GM19467 (cell line): ENCODE measurements around the gene GPX4.

ENCODE experiments used
- ATAC-seq: cut with Tn5 transposase; IDR thresholded peaks from one replicate; pipeline ENCODE4 v1.9.1; 2021; ENCODE audit warnings: mild to moderate bottlenecking, moderate library complexity; ENCODE audit not compliant: unreplicated experiment

The GPX4 gene

DNA sequence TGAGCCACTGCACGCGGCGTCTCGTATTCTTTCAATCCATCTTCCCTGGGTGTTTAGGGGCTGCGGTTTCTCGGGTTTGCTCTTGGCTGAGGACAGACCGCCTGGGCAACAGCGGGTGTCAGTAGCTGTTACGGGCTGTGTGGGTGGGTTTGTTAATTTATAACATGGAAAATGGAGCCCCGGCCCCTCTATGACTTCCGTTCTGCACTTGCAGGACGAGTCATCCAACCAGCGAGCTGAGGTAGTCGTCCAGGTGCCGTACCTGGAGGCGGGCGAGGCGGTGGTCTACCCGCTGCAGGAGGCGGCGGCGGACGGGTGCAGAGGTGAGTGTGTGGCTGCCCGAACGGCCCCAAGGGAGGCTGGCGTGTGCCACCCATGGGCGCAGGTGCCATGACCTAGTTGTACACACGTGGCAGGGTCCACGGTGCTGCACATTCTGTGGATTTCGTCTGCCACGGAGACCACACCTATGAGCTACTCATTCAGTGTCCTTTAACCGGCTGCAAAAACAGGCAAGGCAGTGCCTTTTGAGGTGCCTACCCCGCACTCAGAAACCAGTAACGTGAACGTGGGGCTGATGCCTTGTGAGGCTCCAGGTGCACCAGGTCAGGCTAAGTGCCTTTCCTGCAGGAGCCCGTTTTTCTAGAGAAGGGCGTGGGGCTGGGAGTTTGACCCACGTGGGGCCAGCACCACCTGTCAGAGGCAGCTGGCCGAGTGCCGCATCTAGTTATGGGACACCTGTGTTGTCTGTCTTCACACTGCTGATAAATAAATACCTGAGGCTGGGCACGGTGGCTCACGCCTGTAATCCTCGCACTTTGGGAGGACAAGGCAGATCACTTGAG is 19.5 kb upstream of the GPX4 start:
- ATAC-seq, result no peak

DNA sequence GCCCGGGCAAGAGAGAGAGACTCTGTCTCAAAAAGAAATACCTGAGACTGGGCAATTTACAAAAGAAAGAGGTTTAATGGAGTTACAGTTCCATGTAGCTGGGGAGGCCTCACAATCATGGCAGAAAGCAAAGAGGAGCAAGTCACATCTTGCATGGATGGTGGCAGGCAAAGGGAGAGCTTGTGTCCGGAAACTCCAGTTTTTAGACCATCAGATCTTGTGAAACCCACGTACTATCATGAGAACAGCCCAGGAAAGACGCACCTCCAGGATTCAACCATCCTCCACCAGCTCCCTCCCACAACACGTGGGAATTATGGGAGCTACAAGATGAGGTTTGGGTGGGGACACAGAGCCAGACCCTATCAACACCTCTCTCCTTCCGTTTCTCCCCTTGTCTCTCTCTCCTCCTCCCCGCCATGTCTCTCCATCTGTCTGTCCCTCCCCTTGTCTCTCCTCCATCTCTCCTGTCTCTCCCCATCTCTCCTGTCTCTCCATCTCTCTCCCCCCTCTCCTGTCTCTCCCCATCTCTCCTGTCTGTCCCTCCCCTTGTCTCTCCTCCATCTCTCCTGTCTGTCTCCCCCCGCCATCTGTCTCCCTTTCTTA is 18.6 kb upstream of the GPX4 start:
- ATAC-seq, result no peak

DNA sequence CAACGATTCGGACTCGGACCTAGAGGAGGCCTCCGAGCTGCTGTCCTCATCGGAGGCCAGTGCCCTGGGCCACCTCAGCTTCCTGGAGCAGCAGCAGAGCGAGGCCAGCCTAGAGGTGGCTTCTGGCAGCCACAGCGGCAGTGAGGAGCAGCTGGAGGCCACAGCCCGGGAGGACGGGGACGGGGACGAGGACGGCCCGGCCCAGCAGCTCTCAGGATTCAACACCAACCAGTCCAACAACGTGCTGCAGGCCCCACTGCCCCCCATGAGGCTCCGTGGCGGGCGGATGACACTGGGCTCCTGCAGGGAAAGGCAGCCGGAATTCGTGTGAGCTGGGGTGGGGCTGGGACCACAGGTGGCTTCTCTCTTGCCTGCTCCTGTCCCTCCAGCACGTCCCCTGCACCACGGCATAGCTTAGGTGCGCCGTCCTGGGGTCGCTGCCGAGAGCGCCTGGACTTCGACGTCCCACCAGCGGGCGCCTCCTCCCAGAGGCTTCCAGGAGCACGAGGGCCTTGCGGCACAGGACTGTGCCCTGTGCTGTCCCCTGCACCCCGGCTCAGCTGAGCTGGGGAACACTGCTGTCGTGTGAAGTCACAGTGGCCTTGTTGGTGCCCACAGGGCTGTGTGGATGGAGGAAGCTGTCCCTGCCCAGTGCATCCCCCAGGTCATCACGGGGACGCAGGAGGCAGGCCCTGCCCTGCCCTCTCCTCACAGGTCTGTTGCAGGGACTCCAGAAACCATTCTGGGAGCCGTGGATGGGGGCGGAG is 17.9 kb upstream of the GPX4 start:
- no peak for ATAC-seq

DNA sequence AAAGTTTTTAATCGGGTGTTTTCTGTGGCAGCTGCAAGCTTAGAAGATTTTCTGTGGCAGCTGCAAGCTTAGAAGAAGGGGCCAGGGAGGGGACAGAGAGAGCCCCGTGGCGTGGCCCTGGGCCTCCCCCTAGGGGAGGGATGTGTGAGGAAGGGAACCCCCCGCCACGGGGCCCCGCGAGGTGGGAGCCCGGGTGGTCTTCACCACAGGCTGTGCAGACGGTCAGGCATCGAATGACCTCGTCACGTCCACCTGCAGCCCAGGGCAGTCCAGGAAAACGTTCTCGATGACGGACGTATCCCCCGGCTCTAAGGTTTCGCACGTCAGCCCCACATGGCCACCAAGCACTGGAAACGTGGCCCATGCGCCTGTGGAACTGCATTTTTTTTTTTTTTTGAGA is 17.2 kb upstream of the GPX4 start:
- ATAC-seq, result no peak

DNA sequence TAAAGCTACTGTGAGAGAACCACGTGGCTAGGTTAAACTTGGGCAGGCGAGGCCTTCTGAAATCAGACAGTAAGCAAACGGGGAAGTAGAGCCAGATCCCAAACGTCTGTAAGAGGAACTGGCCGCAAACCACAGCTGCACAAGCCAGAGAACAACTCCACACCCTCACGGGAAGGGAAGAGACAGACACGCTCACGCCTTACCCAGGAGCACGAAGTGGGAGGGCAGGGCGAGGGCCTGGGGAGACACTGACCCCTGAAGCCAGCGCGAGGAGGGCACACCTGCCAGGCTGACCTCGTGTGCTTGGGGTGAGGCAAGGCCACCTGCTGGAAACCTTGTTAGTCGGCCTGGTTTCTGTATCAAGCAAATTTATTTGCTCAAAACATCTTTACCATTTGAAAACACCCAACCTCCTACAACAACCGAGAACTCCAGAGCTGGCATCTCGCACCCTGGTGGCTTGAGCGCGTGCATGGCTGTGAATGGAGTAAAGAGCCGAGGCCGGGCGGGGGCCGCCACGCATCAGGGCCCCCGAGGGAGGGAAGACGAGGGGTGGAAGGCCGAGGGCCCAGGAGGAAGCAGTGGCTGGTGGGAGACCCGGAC is 15.9 kb upstream of the GPX4 start:
- ATAC-seq, result no peak

DNA sequence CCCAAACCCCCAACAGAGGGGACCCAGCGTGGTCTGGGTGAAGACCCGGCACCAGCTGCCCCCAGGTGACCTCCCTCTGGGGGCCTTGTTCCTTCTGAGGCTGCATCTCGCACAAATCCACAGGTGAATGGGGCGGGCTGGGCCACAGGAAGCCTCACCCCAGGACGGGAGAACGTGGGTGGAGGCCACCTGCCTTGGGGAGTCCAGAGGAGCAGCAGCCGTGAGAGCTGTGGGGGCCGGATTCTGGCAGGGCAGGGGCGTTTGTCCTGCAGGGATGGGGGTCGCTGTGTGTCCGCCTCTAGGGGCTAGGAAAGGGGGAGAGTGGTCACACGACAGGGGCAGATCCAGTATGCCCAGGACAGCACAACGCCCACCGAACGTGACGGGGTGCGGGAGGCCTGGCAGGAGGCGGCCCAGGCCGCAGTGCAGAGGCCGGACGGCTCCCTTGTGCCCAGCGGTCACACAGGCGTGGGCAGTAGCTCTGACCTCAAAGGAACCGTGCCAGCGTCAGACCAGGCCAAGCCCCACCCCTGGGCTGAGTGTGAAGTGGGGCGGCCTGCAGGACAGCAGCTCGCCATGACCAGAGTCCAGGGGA is 15.3 kb upstream of the GPX4 start:
- ATAC-seq, result no peak

DNA sequence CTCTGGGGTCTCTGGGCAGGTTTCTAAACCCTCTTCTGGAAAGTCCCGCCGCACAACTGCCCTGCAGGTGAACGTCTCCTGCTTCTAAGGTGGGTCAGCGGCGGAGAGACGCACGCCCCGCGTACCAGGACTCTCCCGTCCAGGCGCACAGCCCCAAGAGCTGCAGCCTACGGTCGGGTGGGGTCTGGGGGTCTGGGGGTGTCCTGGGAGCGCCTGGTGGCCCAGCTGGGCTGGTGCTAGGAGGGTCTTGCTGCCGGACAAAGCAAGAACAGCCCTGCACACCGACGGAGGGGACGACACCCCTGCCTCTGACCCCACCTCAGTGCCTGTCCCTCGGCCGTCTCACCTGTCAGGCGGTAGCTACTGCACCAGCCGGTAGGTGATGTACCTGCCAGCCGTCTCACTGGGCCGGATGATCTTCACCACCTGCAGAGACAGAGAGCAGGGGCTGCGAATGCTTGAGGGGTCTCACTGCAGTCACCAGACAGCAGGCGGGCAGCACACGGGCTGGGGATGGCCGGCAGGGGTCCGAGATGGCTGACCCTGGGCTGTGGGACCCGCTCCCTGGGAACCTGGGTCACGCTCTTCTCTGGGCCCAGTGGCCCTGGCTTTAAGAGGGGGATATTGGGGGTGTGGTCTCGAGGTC is 14.5 kb upstream of the GPX4 start:
- no peak for ATAC-seq

DNA sequence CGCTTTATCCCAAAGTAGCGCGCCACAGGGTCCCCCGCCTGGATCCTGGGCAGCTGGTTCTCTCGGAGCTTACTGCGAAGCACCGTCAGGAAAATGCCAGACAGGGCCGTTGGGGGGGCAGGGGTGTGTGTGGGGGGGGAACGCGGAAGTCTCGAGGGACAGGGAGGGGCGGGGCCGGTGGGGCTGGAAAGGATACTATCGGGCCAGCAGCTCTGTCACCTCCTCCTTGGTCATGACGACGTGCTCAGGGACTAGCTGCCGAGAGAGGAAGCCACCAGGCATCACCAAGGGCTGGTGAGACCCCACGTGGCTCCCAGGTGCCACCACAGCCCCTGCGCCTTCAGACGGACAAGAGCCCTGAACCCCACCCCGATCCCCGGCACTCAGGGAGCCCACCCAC is 13.9 kb upstream of the GPX4 start:
- ATAC-seq, result no peak

DNA sequence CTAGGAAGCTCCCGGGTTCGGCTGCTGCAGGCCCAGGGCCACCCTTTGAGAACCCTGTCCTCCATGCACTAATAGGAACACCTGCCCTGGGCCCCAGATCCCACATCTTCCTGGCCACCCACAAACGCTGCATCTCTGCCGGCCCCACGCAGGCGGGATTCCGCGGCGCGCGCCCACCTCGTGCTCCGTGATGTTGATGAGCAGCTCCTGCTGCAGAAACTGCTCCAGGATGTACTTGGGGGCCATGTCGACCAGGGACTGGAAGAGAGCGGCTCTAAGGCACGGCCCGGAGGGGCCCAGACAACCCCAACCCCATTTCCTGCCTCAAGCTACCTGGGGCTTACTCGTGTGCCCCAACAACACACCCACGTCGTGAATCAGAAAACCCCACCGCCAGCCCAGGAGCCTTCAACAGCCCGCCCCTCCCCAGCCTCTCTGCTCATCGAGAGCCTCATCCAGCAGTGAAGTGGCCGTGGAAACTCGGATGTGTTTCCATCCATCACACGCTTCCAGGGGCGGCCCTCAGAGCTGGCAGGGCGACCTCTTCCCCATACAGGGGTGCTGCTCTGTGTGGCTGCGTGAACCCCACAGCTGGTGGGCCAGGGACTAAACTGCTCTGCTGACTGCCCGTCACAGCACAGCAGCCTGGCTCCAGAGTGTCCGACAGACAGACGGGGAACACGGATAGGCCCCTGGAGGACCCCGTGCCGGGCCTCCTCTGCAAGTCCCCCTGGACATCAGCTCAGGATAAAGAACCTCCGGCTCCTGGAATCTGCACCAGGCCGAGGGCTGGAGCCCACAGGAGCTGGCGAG is 12.9 kb upstream of the GPX4 start:
- no peak for ATAC-seq

DNA sequence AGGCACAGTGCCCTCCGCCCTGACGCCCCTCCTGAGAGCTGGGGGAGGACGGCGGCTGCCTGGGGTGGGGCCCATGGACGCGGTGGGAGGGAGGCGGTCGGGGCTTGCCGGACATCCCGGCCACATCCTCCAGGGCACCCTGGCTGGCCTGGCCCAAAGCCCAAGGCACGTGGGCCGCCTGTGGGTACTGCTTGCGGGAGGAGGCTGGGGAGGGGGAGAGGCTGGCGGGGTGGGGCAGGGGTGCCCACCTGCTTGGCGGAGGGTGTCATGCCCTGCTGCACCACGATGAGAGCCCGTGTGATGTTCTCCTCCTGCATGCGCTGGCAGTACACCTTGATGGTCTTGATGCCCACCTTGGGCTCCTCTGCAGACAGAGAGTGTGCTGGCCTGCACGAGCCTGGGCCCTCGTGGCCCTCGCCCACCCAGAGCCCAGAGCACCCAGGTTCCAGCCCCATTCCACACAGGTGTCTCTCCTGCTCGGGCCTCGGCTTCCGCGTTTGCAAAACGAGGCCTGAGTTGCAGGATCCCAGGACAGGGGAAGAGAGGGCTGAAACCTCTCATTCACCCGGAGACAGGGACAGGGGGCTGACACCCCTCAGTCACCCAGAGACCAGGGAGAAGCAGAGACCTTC is 12.1 kb upstream of the GPX4 start:
- no peak for ATAC-seq

DNA sequence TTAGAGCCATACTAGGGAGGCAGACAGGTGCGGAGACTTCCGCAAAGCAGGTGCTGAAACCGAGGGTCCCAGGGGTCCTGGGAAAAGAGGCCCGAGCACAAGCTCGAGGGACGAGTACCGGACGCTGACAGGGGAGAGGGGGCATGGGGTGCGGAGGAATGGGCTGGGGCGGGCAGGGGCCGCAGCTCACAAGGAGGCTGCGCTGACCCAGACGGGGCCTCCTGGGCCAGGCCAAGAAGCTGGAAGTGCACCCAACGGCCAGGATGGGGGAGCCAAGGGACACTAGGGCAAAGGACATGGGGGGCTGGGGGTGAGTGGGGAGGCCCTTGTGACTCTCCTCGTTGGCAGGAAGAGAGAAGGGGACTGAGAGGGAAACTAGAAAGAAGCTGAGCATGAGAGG is 10.5 kb upstream of the GPX4 start:
- ATAC-seq, result no peak

DNA sequence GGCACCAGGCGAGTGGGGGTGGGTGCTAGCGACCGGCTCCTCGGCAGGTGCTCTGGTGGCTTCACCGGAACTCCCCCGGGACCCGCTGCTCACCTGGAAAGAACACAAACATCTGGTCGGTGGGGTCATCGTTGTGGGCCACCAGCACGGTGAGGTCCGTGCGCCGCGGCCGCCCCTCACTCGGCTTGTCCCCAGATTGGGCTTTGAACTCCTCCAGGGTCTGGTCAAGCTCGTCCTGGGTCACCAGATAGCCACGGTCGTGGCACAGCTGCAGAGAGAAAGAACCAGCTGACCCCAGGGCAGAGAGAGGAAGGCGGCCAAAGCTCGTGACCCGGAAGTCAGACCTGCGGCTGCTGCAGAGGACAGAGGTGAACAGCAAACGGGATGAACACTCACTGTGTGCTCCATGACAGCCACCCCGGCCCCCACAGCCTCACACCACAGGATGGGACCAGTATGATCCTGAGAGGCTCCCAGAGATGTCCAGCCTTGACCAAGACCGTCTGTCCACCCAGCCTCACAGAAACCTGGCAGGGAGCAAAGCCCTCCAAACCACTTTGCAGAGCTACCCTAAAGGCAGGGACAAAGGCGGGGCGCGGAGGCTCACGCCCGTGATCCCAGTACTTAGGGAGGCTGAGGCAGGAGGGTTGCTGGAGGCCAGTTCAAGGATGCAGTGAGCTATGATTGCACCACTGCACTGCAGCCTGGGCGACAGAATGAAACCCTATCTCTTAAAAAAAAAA is 9.8 kb upstream of the GPX4 start:
- no peak for ATAC-seq

DNA sequence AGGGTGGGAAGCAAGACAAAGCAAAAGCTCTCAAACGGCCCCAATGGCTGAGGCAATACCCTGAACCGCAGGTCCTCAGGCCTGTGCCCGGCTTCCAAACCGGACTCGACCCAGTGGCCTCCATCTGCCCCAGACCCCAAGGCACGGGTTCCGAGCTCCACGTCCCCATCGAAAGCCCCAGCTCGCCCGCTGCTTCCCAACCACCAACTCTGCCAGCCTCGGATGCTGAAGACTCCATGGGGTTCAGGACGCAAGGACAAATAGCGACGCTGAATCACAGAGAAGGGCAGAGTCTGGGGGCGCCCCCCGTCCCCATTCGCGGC is 9.2 kb upstream of the GPX4 start:
- peak; percentile 12 for ATAC-seq

DNA sequence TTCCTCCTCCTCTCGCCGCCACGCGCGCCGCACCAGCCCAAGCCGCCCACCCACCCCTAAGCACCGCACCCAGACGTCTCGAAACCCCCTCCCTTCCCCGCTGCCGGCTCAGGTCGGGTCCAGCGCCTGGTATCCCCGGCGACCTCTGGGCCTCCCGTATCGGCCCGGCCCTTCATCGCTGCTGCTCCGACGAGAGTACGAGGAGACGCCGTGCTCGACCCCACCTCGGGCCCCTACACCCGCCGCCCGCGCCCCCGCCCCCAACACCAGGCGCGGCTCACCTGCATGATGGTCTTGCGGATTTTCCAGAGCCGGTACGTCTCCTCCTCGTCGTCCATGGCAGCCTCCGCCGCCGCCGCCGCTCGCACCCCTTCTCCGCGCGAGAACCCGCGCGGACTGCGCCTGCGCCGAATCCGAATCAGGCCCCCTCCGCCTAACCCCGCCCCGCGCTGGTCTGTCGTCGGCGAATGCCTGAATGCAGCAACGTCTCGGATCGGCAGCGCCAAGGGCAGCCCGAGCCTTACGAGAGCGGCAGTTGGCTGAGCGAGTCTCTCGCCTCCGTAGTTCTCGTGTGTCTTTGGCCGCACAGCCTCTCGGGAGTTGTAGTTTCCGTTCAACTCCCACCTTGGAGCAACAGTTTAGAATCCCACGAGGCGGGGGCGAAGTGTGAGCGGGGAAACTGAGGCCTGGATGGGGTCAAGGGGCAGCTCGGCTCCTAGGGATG is 8.7 kb upstream of the GPX4 start, which contains the start of gene POLR2E:
Gene POLR2E (minus strand): TSS at position 398 of the 724 bp plus-strand sequence. CDS start 60 bp downstream, at position 338.
- peak; percentile 82 for ATAC-seq

DNA sequence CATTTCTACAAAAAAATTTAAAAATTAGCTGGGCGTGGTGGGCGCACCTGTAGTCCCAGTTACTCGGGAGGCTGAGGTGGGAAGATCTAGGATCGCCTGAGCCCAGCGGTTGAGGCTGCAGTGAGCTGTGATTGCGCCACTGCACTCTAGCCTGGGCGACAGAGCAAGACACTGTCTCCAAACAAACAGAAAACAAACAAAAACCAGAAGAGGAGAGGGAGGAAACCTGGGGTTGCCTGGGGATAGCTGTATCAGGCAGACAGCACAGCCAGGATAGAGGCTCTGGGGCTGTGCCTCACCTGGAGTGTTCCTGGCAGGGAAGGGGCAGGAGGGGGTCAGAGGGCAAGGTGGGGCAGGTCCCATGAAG is 6.0 kb upstream of the GPX4 start:
- no peak for ATAC-seq

DNA sequence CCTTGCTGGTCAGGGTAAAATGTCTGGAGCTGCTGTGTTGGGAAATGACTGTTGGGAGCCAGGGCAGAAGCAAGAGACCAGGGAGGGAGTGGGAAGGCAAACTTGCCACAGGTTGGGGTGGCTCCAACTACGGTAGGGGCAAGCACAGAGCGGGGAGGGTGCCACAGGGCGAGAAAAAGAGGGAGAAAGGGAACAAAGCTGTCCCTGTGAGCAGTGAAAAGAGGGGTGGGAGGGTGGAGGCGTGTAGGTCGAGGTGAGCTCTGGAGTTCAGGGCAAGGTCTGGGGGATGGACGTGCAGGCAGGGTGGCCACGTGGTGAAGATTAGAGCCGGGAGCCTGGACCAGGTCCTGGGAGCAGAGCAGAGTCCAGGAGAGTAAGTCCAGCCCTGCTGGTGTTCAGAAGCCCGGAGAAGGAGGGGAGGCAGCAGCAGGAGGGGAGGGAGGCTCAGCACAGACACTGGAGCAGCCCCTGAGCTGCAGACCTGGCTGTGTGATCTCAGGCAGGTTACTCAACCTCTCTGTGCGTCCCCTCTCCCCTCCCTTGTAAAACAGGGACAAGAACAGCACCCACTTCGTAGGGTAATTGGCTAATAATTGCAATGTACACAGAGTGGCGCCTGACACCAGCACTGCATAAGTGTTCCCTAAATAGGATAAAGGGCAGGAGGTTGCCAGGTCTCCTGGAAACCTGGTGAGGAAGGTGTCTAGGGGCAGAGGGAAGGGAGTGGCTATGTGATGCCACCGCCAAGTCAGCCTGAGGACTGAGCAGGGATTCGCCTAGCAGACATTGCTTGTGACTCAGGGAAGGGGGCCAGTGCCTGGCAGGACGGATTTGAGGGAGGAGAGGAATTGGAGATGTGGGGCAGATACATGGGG is 5.4 kb upstream of the GPX4 start:
- ATAC-seq, result no peak

DNA sequence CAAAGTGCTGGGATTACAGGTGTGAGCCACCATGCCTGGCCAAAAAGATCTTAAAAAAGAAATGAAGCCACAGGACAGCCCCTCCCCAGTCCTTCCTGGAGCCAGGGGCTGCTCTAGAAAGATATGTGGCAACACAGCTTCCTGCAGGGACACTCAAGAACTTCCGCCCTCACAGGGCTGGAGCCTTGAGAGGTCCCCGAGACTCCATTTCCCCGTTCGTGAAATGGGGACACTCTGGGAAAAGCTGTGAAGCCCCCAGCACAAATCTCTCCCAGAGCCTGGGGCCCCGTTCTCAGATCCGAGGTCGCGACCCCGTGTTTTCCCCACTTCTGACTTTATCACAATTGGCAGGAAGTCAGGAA is 2.5 kb upstream of the GPX4 start:
- ATAC-seq, result no peak
